ENCODE results near the gene ATL1.

GRCh38 chr14:50622978-50623377, 63.0 kb downstream of the ATL1 start:
- no peak for TF ChIP-seq CTCF (conservative IDR thresholded peaks at IDR 0.05 in 1 of 2, IDR thresholded peaks at IDR 0.05 in 1 of 2; ENCODE audit: extremely low read depth in 1 of 2, insufficient read depth in 1 of 2, low read depth in 1 of 2, low read length in 2 of 2)
- no peak for TF ChIP-seq EZH2 (IDR thresholded peaks at IDR 0.05; ENCODE audit: borderline replicate concordance, low read length)

Measured in mammary epithelial cell (primary cell).